AG04449 (cell line): ENCODE data around the gene ASGR1.

Experiments used
- CTCF ChIA-PET: fragments of 350-600 bp; formaldehyde crosslinking; extraction: SDS; loops from one replicate; lab custom pipeline; 2021; ENCODE audit warnings: antibody characterized with exemption; lab: Yijun Ruan, JAX
- POLR2A ChIA-PET: fragments of 400-600, 350-600 bp; formaldehyde crosslinking; extraction: SDS; loops from one replicate; lab custom pipeline; 2020; ENCODE audit warnings: antibody characterized with exemption, inconsistent platforms; lab: Yijun Ruan, JAX
- DNase-seq: peaks from one replicate; pipeline ENCODE4 v3.0.0-alpha.2; 2010; ENCODE audit warnings: low read depth, low spot score
- H3K4me3 ChIP-seq: 2 replicates; pipeline ENCODE4 v1.5.1; 2011; ENCODE audit warnings: low read depth, mild to moderate bottlenecking, control low read depth, low read length
- TF ChIP-seq, protein P1 (sequence below): IDR thresholded peaks from one replicate; pipeline ENCODE4 v1.5.1; 2011; ENCODE audit warnings: mild to moderate bottlenecking, moderate library complexity, low read length, control low read depth, inconsistent platforms; ENCODE audit not compliant: insufficient read depth; ENCODE audit errors: missing control alignments

Gene ASGR1

DNA sequence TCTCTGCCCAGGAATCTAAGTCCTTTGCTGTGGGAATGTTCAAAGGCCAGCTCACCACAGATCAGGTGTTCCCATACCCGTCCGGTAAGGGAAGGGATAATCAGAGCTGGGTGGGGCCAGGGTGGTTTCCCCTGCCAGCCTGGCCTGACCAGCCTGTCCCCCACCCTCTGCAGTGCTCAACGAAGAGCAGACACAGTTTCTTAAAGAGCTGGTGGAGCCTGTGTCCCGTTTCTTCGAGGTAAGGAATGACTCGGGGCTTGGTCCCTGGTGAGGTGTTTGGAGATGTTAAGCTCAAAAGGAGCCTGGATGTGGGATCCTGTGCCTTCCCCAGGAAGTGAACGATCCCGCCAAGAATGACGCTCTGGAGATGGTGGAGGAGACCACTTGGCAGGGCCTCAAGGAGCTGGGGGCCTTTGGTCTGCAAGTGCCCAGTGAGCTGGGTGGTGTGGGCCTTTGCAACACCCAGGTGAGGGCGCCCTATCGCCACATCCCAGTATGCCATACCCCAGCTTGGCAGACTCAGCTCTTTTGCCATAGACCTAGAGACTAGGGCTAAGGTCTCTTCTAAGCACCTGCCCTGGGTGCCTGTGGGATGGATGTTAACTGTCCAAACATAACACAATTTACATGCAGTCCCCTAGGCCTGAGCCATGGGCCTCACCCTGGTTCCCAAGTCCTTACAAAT, 41.6 kb upstream of the ASGR1 start:
- CTCF ChIA-PET = interaction anchor here (0.7 to 4.6 kb wide), 11 partner anchors 9 to 126 kb away, joined by 3 to 37 read pairs (median 4); no protein-coding TSS in a partner anchor
- TF ChIP-seq, protein P1, sequence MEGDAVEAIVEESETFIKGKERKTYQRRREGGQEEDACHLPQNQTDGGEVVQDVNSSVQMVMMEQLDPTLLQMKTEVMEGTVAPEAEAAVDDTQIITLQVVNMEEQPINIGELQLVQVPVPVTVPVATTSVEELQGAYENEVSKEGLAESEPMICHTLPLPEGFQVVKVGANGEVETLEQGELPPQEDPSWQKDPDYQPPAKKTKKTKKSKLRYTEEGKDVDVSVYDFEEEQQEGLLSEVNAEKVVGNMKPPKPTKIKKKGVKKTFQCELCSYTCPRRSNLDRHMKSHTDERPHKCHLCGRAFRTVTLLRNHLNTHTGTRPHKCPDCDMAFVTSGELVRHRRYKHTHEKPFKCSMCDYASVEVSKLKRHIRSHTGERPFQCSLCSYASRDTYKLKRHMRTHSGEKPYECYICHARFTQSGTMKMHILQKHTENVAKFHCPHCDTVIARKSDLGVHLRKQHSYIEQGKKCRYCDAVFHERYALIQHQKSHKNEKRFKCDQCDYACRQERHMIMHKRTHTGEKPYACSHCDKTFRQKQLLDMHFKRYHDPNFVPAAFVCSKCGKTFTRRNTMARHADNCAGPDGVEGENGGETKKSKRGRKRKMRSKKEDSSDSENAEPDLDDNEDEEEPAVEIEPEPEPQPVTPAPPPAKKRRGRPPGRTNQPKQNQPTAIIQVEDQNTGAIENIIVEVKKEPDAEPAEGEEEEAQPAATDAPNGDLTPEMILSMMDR = peak; percentile 55
- POLR2A ChIA-PET = interaction anchor here (0.6 to 6.6 kb wide), 6 partner anchors 12 to 175 kb away, joined by 3 to 82 read pairs (median 8); partner anchors contain the start of genes DVL2, GABARAP and PHF23
- peak overlapping the region; percentile 83 for H3K4me3 ChIP-seq
- no peak for DNase-seq

DNA sequence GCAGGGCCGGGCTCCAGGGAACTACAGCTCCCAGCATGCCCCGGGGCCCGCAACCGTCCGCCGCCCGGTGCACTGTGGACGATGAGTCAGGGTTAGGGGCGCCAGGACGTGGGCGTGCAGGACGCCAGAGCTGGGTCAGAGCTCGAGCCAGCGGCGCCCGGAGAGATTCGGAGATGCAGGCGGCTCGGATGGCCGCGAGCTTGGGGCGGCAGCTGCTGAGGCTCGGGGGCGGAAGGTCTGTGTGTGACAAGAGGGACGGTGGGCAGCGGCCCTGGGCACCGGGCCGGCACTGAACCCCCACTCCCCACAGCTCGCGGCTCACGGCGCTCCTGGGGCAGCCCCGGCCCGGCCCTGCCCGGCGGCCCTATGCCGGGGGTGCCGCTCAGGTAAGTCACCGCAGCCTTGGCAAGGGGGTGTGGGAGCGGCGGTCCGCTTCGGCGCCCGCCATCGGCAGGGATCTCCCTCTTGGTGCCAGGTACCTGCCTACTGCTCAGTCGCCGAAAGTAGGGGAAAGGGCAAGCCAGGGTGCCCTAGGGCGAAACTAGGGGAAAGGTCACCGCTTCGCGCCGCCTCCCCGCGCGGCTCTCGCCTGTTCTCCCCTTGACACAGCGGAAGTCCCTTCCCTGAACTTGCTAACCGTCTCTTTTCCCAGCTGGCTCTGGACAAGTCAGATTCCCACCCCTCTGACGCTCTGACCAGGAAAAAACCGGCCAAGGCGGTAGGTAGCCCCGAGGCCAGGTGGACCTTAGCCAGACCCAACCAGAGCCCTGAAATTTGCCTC, 40.8 kb upstream of the ASGR1 start, which contains the start of the genes ACADVL and DLG4:
TSS of gene ACADVL (plus strand) at position 127 of the 781 bp plus-strand sequence. CDS start at position 174, 47 bp downstream.
TSS of gene DLG4 (minus strand) at position 25 of the 781 bp plus-strand sequence.
- peak within 1 kb of the TSS; percentile 83 for H3K4me3 ChIP-seq
- ChIA-PET CTCF (interaction anchor here (0.5 to 4.6 kb wide), 14 partner anchors 10 to 175 kb away, joined by 3 to 37 read pairs (median 4); no protein-coding TSS in a partner anchor), POLR2A (interaction anchor here (0.6 to 6.6 kb wide), 10 partner anchors 9 to 174 kb away, joined by 3 to 82 read pairs (median 5); partner anchors contain the start of genes DVL2, GABARAP and PHF23)
- TF ChIP-seq, protein P1 = no peak
- DNase-seq = no peak

- TF ChIP-seq, protein P1 = no peak
- peak overlapping the region; percentile 83 for H3K4me3 ChIP-seq
- DNase-seq = no peak
- ChIA-PET CTCF (interaction anchor here (1.0 to 4.6 kb wide), 7 partner anchors 16 to 174 kb away, joined by 3 to 37 read pairs (median 4); no protein-coding TSS in a partner anchor), POLR2A (interaction anchor here (0.7 to 6.6 kb wide), 7 partner anchors 10 to 173 kb away, joined by 3 to 82 read pairs (median 7); partner anchors contain the start of genes DVL2, GABARAP and PHF23)
Observed at GRCh38 chr17:7219229-7219811, 40.1 kb upstream of the ASGR1 start.

DNA sequence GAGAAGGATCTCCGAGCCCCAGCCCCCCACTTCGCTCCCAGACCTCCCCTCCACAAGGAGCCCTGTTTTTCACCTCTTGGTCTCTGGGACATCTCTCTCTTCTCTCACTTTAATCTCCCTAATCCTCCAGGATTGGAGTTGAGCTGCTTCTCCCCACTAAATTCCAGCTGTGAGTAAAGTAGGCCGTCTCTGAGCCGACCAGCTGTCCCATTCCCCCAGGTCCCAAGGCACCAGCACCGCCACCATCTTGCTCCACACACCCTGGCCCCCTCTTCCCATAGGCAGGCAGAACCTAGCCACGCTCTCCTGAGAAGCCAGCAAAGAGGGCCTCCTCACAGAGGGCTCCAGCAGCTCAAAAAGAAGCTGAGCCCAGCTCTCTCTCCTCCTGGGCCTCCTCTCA, 39.6 kb upstream of the ASGR1 start:
- TF ChIP-seq, protein P1 = no peak
- ChIA-PET POLR2A (interaction anchor here (1.4 to 6.6 kb wide), 4 partner anchors 14 to 173 kb away, joined by 4 to 82 read pairs (median 17); partner anchors contain the start of genes DVL2, GABARAP and PHF23), CTCF (interaction anchor here (1.1 to 4.6 kb wide), 4 partner anchors 15 to 173 kb away, joined by 3 to 37 read pairs (median 4); no protein-coding TSS in a partner anchor)
- no peak for DNase-seq
- no peak overlapping the region for H3K4me3 ChIP-seq

GRCh38 chr17:7218166-7218565, 39.0 kb upstream of the ASGR1 start:
- POLR2A ChIA-PET = no interaction called here
- CTCF ChIA-PET = interaction anchor here (4.6 kb wide), 1 partner anchor 79 kb away, joined by 37 read pairs; no protein-coding TSS in a partner anchor
- TF ChIP-seq, protein P1 = no peak
- peak overlapping the region; percentile 66 for H3K4me3 ChIP-seq
- DNase-seq = no peak
